Psoas muscle (tissue), 8 donors: ENCODE measurements around the gene CORIN. TPM values are rescaled to one million over a fixed set of nuclear protein-coding genes. Genes with fewer than 3 reads are reported as not detected.
"Not testable (repeated sequence)": the region's sequence is repeated elsewhere in the genome, so short reads cannot be mapped to it uniquely, and the experiment has no call there.

Source experiments
- ATAC-seq, 4 donors: fragments of 200-7000 bp; cut with Tn5 transposase; one replicate each; pipeline ENCODE4 v1.9.1; 2020; ENCODE audit warnings: moderate library complexity in 3 of 4, mild to moderate bottlenecking in 2 of 4
- DNase-seq, 2 donors: peaks; one replicate each; pipeline ENCODE4 v3.0.0-alpha.2; 2020
- H3K27ac ChIP-seq: fragments of 200-600 bp; one replicate; pipeline ENCODE4 v1.8.0; 2022
- H3K27me3 ChIP-seq, 3 donors: fragments of 200-600 bp in 1 of 3; one replicate each; pipeline versions ENCODE4 v1.6.1 to v1.8.0; 2013 to 2022; ENCODE audit warnings: low read length in 2 of 3, mild to moderate bottlenecking in 2 of 3, moderate library complexity in 1 of 3; ENCODE audit not compliant: insufficient read depth in 3 of 3
- H3K36me3 ChIP-seq, 2 donors: fragments of 200-600 bp in 1 of 2; one replicate each; pipeline versions ENCODE4 v1.6.1 to v1.8.0; 2013 to 2022; ENCODE audit warnings: low read depth in 1 of 2, mild to moderate bottlenecking in 1 of 2, moderate library complexity in 1 of 2; ENCODE audit not compliant: insufficient read depth in 1 of 2
- H3K4me1 ChIP-seq: fragments of 200-600 bp; one replicate; pipeline ENCODE4 v1.8.0; 2022
- H3K4me3 ChIP-seq: fragments of 200-600 bp; one replicate; pipeline ENCODE4 v1.8.0; 2022; ENCODE audit warnings: mild to moderate bottlenecking
- H3K9me3 ChIP-seq: fragments of 200-600 bp; one replicate; pipeline ENCODE4 v1.8.0; 2022
- WGBS, 3 donors: extraction: QIAGEN DNeasy Blood & Tissue Kit; methylation state at CpG; one replicate each; pipeline versions ENCODE4 v1.1.6 to v1.1.7; 2013; 5-methylcytosine and 5-hydroxymethylcytosine counted together
- intact Hi-C, 2 donors: fragments of 100-400 bp; cut with DNase I; formaldehyde crosslinking; loops; one replicate each; pipeline versions ENCODE4 v1.11.0 to v1.14.2; 2022
- polyA plus RNA-seq, 3 donors: library from polyadenylated mRNA; stranded (reverse); fragments of 200-250 nt; gene quantifications; one replicate each; pipeline ENCODE4 v1.2.3, GENCODE V29; 2013
- total RNA-seq, 4 donors: library from RNA; stranded (reverse); fragmentation: NEBNext Ultra II Directional in 2 of 4; extraction: Animal tissue kit (Norgen Biotek cat#: 25700) in 2 of 4; gene quantifications; one replicate each; pipeline versions ENCODE4 v1.2.1 to v1.2.4, GENCODE V29; 2021 to 2023
- TF ChIP-seq, protein P1 (sequence below): fragments of 200-600 bp; IDR thresholded peaks from one replicate; pipeline ENCODE4 v1.8.0; 2022; ENCODE audit warnings: antibody characterized with exemption
- donor health status: healthy with polysubstance abuse.
- donor health status: DM: no; HTN: no; CAD: no; lungs with moderate emphysema.
- donor health status: Bipolar disorder and iron deficiency.
- donor health status: healthy.
- donor health status: DM: yes; HTN: yes; CAD: no.
- donor health status: DM: no; HTN: no; CAD: no.
- donor health status: DM: no; HTN: no; CAD: no.
- donor health status: DM: yes; HTN: yes; CAD: no.

Gene CORIN
- total and polyA plus RNA-seq, 7 donors, result 0.03 to 1.3 (median 0.16) TPM; not detected in 1

DNA sequence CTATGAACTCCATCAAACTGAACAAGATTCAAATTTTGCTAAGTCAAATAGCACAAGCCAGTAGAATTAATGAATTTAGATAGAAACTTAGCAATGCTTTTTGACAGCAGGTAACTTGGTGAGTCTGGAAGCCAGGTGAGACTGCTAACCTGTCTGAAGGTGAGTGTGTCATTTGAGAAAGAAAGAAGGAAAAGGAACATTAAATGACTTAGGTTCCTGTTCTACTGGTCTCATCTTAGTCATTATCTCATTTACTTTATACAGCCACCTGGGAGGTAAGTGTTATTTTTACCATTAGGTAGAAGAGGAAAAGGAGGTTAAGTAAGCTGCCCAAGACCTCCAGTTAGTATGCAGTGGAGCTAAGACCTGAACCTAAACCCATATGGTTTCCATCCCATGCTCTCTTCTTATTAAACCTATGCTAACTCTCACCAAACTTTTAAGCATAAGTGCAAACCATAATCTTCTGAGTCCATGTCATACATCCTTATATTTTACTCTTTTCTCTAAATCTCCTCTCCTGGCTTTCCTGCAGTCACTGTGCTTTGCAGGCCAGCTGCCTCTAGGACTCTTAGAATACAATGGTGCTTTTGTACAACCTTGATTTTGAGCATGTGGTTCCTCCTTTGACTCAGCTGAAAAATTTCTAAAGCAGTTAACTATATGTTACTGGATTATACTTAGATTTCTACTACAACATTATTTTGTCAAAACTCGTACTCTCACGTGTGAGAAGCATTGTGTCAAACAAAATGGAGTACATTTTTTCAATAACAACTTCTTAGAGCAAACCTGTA, 284.3 kb downstream of the CORIN start:
- ATAC-seq, result no peak

DNA sequence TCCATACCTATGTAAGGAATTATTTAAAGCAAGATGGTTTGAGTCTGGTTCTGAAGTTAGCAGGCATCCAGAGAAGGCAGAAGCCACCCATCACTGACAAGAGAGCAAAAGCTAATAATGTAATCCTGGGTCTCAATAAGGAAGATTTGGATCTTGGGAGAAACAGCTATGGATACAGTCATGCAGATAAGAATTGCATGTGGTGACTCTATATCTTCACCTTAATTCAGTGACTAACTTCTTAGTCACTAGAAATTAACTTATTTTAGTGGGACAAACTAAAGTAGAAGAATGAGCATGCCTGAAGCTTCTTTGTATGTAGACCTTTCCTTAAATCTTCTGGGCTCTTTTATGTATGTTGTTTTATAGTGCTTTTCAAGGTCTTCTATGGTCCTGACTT, 286.2 kb downstream of the CORIN start:
- Histone ChIP-seq H3K27ac (no peak overlapping the region), H3K9me3 (no peaks in the 10 kb centered on the region), H3K4me3 (no peak overlapping the region), H3K36me3 (peaks cover 3 to 18% of the 10 kb centered on the region in 2 donors), H3K4me1 (no peaks in the 10 kb centered on the region), H3K27me3 (no peaks in the 10 kb centered on the region)
- no peak for ATAC-seq
- intact Hi-C loops, result no loop called here
- no peak for DNase-seq
- TF ChIP-seq, protein P1, sequence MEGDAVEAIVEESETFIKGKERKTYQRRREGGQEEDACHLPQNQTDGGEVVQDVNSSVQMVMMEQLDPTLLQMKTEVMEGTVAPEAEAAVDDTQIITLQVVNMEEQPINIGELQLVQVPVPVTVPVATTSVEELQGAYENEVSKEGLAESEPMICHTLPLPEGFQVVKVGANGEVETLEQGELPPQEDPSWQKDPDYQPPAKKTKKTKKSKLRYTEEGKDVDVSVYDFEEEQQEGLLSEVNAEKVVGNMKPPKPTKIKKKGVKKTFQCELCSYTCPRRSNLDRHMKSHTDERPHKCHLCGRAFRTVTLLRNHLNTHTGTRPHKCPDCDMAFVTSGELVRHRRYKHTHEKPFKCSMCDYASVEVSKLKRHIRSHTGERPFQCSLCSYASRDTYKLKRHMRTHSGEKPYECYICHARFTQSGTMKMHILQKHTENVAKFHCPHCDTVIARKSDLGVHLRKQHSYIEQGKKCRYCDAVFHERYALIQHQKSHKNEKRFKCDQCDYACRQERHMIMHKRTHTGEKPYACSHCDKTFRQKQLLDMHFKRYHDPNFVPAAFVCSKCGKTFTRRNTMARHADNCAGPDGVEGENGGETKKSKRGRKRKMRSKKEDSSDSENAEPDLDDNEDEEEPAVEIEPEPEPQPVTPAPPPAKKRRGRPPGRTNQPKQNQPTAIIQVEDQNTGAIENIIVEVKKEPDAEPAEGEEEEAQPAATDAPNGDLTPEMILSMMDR, result no peak

More for the DNA sequence above, 284.3 kb downstream of the CORIN start:
- Histone ChIP-seq H3K36me3 (peaks cover 0 to 10% of the 10 kb centered on the region in 2 donors), H3K4me3 (no peak overlapping the region), H3K9me3 (no peaks in the 10 kb centered on the region), H3K27me3 (no peaks in the 10 kb centered on the region), H3K27ac (no peak overlapping the region), H3K4me1 (no peaks in the 10 kb centered on the region)
- 70 to 77% (median 71%) methylated on average over 2 of the region's 2 CpGs for WGBS, 3 donors
- TF ChIP-seq, protein P1, result no peak
- no peak for DNase-seq
- intact Hi-C loops, result no loop called here

DNA sequence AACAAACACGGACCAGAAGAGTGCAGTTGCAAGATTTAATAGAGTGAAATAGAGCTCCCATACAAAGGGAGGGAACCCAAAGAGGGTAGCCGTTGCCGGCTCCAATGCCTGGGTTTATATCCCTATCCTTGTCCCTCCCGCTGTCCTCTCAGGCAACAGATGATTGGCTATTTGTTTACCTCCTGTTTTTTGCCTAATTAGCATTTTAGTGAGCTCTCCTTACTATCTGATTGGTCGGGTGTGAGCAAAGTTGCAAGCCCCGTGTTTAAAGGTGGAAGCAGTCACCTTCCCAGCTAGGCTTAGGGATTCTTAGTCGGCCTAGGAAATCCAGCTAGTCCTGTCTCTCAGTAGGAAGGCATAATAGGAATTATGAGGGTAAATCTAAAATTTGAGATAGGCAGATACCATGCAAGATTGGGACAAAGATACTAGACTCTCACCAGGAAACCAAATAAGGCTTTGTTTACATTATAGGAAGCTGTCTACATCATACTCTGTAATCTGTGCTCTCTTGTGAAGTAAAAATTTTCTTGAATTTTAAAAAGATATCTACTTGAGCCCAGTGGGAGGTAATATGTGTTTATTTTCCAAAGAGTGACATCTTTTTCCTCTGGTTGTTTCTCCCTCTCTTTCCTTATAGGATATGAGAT, 286.8 kb downstream of the CORIN start:
- Histone ChIP-seq H3K27ac (no peak overlapping the region), H3K27me3 (no peaks in the 10 kb centered on the region), H3K9me3 (no peaks in the 10 kb centered on the region), H3K4me3 (no peak overlapping the region), H3K4me1 (no peaks in the 10 kb centered on the region), H3K36me3 (peaks cover 7 to 18% of the 10 kb centered on the region in 2 donors)
- 92 to 93% (median 92%) methylated on average over 7 of the region's 7 CpGs for WGBS, 3 donors
- DNase-seq (no peak), ATAC-seq (no peak)
- TF ChIP-seq, protein P1, result no peak
- intact Hi-C loops, result no loop called here

DNA sequence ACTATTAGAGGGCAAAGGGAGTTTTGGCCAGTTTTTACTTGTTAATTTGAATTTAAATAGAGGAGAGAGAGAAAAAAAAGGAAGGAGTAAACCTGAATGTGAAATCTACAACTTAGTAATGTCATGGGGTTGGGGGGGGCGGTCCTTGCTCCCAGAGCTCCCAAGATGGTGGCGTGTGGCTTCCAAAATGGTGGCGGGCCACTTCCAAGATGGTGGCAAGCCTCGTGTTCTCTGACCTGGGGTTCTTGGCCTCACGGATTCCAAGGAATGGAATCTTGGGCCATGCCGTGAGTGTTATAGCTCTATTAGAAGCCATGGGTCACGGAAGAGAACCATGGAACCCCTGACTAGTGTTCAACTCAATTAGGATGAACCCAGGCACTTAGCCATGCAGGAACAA, 287.5 kb downstream of the CORIN start:
- H3K4me1 ChIP-seq, intact Hi-C loops, ATAC-seq, H3K4me3 ChIP-seq, DNase-seq, H3K27ac ChIP-seq, H3K27me3 ChIP-seq, H3K9me3 ChIP-seq: not testable (repeated sequence)
- 92 to 98% (median 94%) methylated on average over 7 of the region's 7 CpGs for WGBS, 3 donors
- peaks cover 7 to 18% of the 10 kb centered on the region in 2 donors for H3K36me3 ChIP-seq

Other genes starting within 250 kb of the CORIN start
- gene NFXL1, start 76.5 kb upstream of the CORIN start, total RNA-seq, result 1 to 10 TPM; 4.4 to 6.0 (median 5.4) TPM
- 1 to 10 TPM; 3.1 to 4.9 (median 3.2) TPM for gene NFXL1, start 76.5 kb upstream of the CORIN start, polyA plus RNA-seq
- under 1 TPM; 0.50 to 0.77 (median 0.66) TPM for gene CNGA1, start 178.6 kb upstream of the CORIN start, total RNA-seq
- gene CNGA1, start 178.6 kb upstream of the CORIN start, polyA plus RNA-seq, result 1 to 10 TPM in 1 of 3 donors, under 1 TPM in 2; 0.15 to 1.1 (median 0.38) TPM
- gene NIPAL1, start 178.7 kb upstream of the CORIN start, total RNA-seq, result 1 to 10 TPM in 1 of 4 donors, under 1 TPM in 3; 0.69 to 2.3 (median 0.81) TPM
- gene NIPAL1, start 178.7 kb upstream of the CORIN start, polyA plus RNA-seq, result 1 to 10 TPM in 1 of 3 donors, under 1 TPM in 2; 0.41 to 1.3 (median 0.47) TPM